ENCODE data around the gene OPCML. TPM values are rescaled to one million over a fixed set of nuclear protein-coding genes. Genes with fewer than 3 reads are reported as not detected.

OPCML gene
- total and polyA plus RNA-seq, 2 donors (not counting 1 experiment from before 2014, with no cell fraction given) = not detected

- DNase-seq (no peak), ATAC-seq (ENCODE audit: low read depth) (no peak)
- Histone ChIP-seq H3K4me3 (ENCODE audit: control extremely low read depth in 1 of 5, extremely low read depth in 1 of 5, insufficient read depth in 1 of 5, low read depth in 2 of 5, low read length in 4 of 5) (no peak overlapping the region), H3K27ac (ENCODE audit: low read length in 2 of 2) (no peak overlapping the region), H2AFZ (ENCODE audit: insufficient read depth, low read depth, low read length, poor library complexity, severe bottlenecking) (no peak overlapping the region), H3K4me1 (ENCODE audit: control insufficient read depth in 2 of 2, insufficient read depth in 2 of 2, low read length in 2 of 2) (no peaks in the 10 kb centered on the region), H3K27me3 (replicated peaks in 1 of 4; ENCODE audit: control extremely low read depth in 1 of 4, control insufficient read depth in 3 of 4, insufficient read depth in 4 of 4, low read length in 3 of 4) (peaks cover 0 to 8% (median 2%) of the 10 kb centered on the region in 4 experiments), H4K20me1 (ENCODE audit: control insufficient read depth, insufficient read depth, low read length, poor library complexity, severe bottlenecking) (no peaks in the 10 kb centered on the region), H3K4me2 (replicated peaks; ENCODE audit: low read depth, low read length, poor library complexity, severe bottlenecking) (no peak overlapping the region), H3K36me3 (replicated peaks in 1 of 2; ENCODE audit: control extremely low read depth in 1 of 2, control insufficient read depth in 1 of 2, extremely low read depth in 1 of 2, insufficient read depth in 2 of 2, low read length in 1 of 2) (no peaks in the 10 kb centered on the region), H3K9me3 (ENCODE audit: control extremely low read depth in 1 of 3, control insufficient read depth in 2 of 3, insufficient read depth in 1 of 3, low read length in 2 of 3) (peaks cover 0 to 12% (median 0%) of the 10 kb centered on the region in 3 donors), H3K9ac (ENCODE audit: low read length) (no peak overlapping the region), H3K79me2 (ENCODE audit: control insufficient read depth, insufficient read depth, low read length) (no peaks in the 10 kb centered on the region)
- no peaks in the 10 kb centered on the region for H3K4me1 Mint-ChIP-seq
- no peak overlapping the region for H3K4me3 Mint-ChIP-seq
- peaks cover 14% of the 10 kb centered on the region for H3K27me3 Mint-ChIP-seq
- intact Hi-C loops (cut with micrococcal nuclease) = no loop called here
- TF ChIP-seq CTCF (IDR thresholded peaks at IDR 0.05) (no peak), EZH2 (IDR thresholded peaks at IDR 0.05; ENCODE audit: borderline replicate concordance, insufficient read depth, low read depth, low read length, poor library complexity, severe bottlenecking) (no peak)
- no peak overlapping the region for H3K27ac Mint-ChIP-seq
- no peaks in the 10 kb centered on the region for H3K9me3 Mint-ChIP-seq (ENCODE audit: insufficient read depth)
- ChIA-PET CTCF (no interaction called here), POLR2A (no interaction called here)
- 51% methylated on average over 11 of the region's 17 CpGs for WGBS (ENCODE audit: insufficient coverage)
Measured at GRCh38 chr11:133156986-133157745, 375.1 kb downstream of the OPCML start.

GRCh38 chr11:133154781-133155180 is 377.5 kb downstream of the OPCML start:
- Histone ChIP-seq H3K27me3 (replicated peaks in 1 of 4; ENCODE audit: control extremely low read depth in 1 of 4, control insufficient read depth in 3 of 4, insufficient read depth in 4 of 4, low read length in 3 of 4) (peaks cover 0 to 8% (median 2%) of the 10 kb centered on the region in 4 experiments), H3K79me2 (ENCODE audit: control insufficient read depth, insufficient read depth, low read length) (no peaks in the 10 kb centered on the region), H3K36me3 (replicated peaks in 1 of 2; ENCODE audit: control extremely low read depth in 1 of 2, control insufficient read depth in 1 of 2, extremely low read depth in 1 of 2, insufficient read depth in 2 of 2, low read length in 1 of 2) (no peaks in the 10 kb centered on the region), H3K27ac (ENCODE audit: low read length in 2 of 2) (no peak overlapping the region), H3K9ac (ENCODE audit: low read length) (no peak overlapping the region), H3K4me3 (ENCODE audit: control extremely low read depth in 1 of 5, extremely low read depth in 1 of 5, insufficient read depth in 1 of 5, low read depth in 2 of 5, low read length in 4 of 5) (no peak overlapping the region), H3K9me3 (ENCODE audit: control extremely low read depth in 1 of 3, control insufficient read depth in 2 of 3, insufficient read depth in 1 of 3, low read length in 2 of 3) (peaks cover 0 to 12% (median 0%) of the 10 kb centered on the region in 3 donors), H2AFZ (ENCODE audit: insufficient read depth, low read depth, low read length, poor library complexity, severe bottlenecking) (no peak overlapping the region), H3K4me1 (ENCODE audit: control insufficient read depth in 2 of 2, insufficient read depth in 2 of 2, low read length in 2 of 2) (no peaks in the 10 kb centered on the region), H4K20me1 (ENCODE audit: control insufficient read depth, insufficient read depth, low read length, poor library complexity, severe bottlenecking) (no peaks in the 10 kb centered on the region), H3K4me2 (replicated peaks; ENCODE audit: low read depth, low read length, poor library complexity, severe bottlenecking) (no peak overlapping the region)
- Mint-ChIP-seq H3K4me3 (no peak overlapping the region), H3K4me1 (no peaks in the 10 kb centered on the region), H3K27me3 (peaks cover 14% of the 10 kb centered on the region), H3K9me3 (ENCODE audit: insufficient read depth) (no peaks in the 10 kb centered on the region), H3K27ac (no peak overlapping the region)
- 77% methylated on average over 3 of the region's 4 CpGs for WGBS (ENCODE audit: insufficient coverage)
- CTCF ChIA-PET = no interaction called here
- TF ChIP-seq CTCF (IDR thresholded peaks at IDR 0.05) (no peak), EZH2 (IDR thresholded peaks at IDR 0.05; ENCODE audit: borderline replicate concordance, insufficient read depth, low read depth, low read length, poor library complexity, severe bottlenecking) (no peak)
- DNase-seq (no peak), ATAC-seq (ENCODE audit: low read depth) (no peak)
- POLR2A ChIA-PET = no interaction called here
- intact Hi-C loops (cut with micrococcal nuclease) = no loop called here
